H9 (cell line): ENCODE measurements around the gene FAM3B. TPM values are rescaled to one million over a fixed set of nuclear protein-coding genes. Genes with fewer than 3 reads are reported as not detected.

Experiments used
- DNase-seq: peaks from one replicate; pipeline ENCODE4 v3.0.0-alpha.2; 2017
- H2AFZ ChIP-seq: one replicate; pipeline ENCODE4 v1.6.1; 2013; ENCODE audit warnings: mild to moderate bottlenecking, low read length, control low read depth, moderate library complexity
- H2AK5ac ChIP-seq: 2 replicates; pipeline ENCODE4 v1.6.1; 2013; ENCODE audit warnings: low read length, control low read depth, mixed read lengths; ENCODE audit not compliant: insufficient read length
- H2BK120ac ChIP-seq: one replicate; pipeline ENCODE4 v1.6.1; 2013; ENCODE audit warnings: low read depth, mild to moderate bottlenecking, low read length, control low read depth, inconsistent platforms; ENCODE audit not compliant: poor library complexity, severe bottlenecking
- H2BK12ac ChIP-seq: 2 replicates; pipeline ENCODE4 v1.6.1; 2013; ENCODE audit warnings: low read length, control low read depth, mixed read lengths, low read depth; ENCODE audit not compliant: insufficient read length
- H2BK15ac ChIP-seq: 2 replicates; pipeline ENCODE4 v1.6.1; 2013; ENCODE audit warnings: low read depth, low read length, control low read depth
- H2BK20ac ChIP-seq: one replicate; pipeline ENCODE4 v1.6.1; 2013; ENCODE audit warnings: low read depth, mild to moderate bottlenecking, low read length, control low read depth, inconsistent platforms; ENCODE audit not compliant: poor library complexity, severe bottlenecking
- H2BK5ac ChIP-seq: 2 replicates; pipeline ENCODE4 v1.6.1; 2013; ENCODE audit warnings: low read length, control low read depth, mixed read lengths; ENCODE audit not compliant: insufficient read length
- H3K14ac ChIP-seq: 2 replicates; pipeline ENCODE4 v1.6.1; 2013; ENCODE audit warnings: low read length, control low read depth; ENCODE audit not compliant: insufficient read depth
- H3K18ac ChIP-seq: 2 replicates; pipeline ENCODE4 v1.6.1; 2013; ENCODE audit warnings: low read depth, mild to moderate bottlenecking, mixed read lengths, low read length, control low read depth; ENCODE audit not compliant: insufficient read length
- H3K23ac ChIP-seq: 2 replicates; pipeline ENCODE4 v1.6.1; 2013; ENCODE audit warnings: low read length, control low read depth, mixed read lengths, low read depth; ENCODE audit not compliant: insufficient read length
- H3K23me2 ChIP-seq: 2 replicates; pipeline ENCODE4 v1.6.1; 2013; ENCODE audit warnings: low read depth, mild to moderate bottlenecking, mixed read lengths, low read length, control low read depth; ENCODE audit not compliant: insufficient read length, poor library complexity, severe bottlenecking
- H3K27ac ChIP-seq: 2 replicates; pipeline ENCODE4 v1.5.1; 2013; ENCODE audit warnings: low read length, control low read depth, mixed read lengths, low read depth; ENCODE audit not compliant: insufficient read length
- H3K27me3 ChIP-seq: 2 replicates; pipeline ENCODE4 v1.6.1; 2013; ENCODE audit warnings: low read length, control low read depth, inconsistent platforms; ENCODE audit not compliant: insufficient read depth
- H3K4ac ChIP-seq: 2 replicates; pipeline ENCODE4 v1.6.1; 2013; ENCODE audit warnings: low read depth, mild to moderate bottlenecking, control low read depth, inconsistent platforms, low read length, moderate library complexity
- H3K4me1 ChIP-seq: 2 replicates; pipeline ENCODE4 v1.6.1; 2013; ENCODE audit warnings: low read length, control low read depth, inconsistent platforms; ENCODE audit not compliant: insufficient read depth
- H3K4me2 ChIP-seq: 2 replicates; pipeline ENCODE4 v1.6.1; 2013; ENCODE audit warnings: low read length, control low read depth, mixed read lengths; ENCODE audit not compliant: insufficient read length, insufficient read depth
- H3K56ac ChIP-seq: 2 replicates; pipeline ENCODE4 v1.6.1; 2013; ENCODE audit warnings: low read depth, mild to moderate bottlenecking, mixed read lengths, low read length, control low read depth; ENCODE audit not compliant: insufficient read length
- H3K79me1 ChIP-seq: 2 replicates; pipeline ENCODE4 v1.6.1; 2013; ENCODE audit warnings: low read depth, mild to moderate bottlenecking, moderate library complexity, low read length, control low read depth, inconsistent platforms; ENCODE audit not compliant: insufficient read depth, poor library complexity, severe bottlenecking
- H3K79me2 ChIP-seq: 2 replicates; pipeline ENCODE4 v1.6.1; 2013; ENCODE audit warnings: low read length, control low read depth, inconsistent platforms; ENCODE audit not compliant: insufficient read depth
- H3K9ac ChIP-seq: 2 replicates; pipeline ENCODE4 v1.6.1; 2013; ENCODE audit warnings: low read length, control low read depth, mixed read lengths; ENCODE audit not compliant: insufficient read length; ENCODE audit errors: extremely low read depth
- H3K9me3 ChIP-seq: one replicate; pipeline ENCODE4 v1.6.1; 2013; ENCODE audit warnings: low read depth, low read length, inconsistent platforms; ENCODE audit not compliant: control insufficient read depth
- H3T11ph ChIP-seq: one replicate; pipeline ENCODE4 v1.6.1; 2013; ENCODE audit warnings: mild to moderate bottlenecking, low read length, control low read depth, inconsistent platforms
- H4K20me1 ChIP-seq: one replicate; pipeline ENCODE4 v1.6.1; 2013; ENCODE audit not compliant: control insufficient read depth, insufficient read length, insufficient read depth
- H4K5ac ChIP-seq: 2 replicates; pipeline ENCODE4 v1.6.1; 2013; ENCODE audit warnings: low read depth, mild to moderate bottlenecking, mixed read lengths, low read length, control low read depth; ENCODE audit not compliant: insufficient read length
- H4K8ac ChIP-seq: replicated peaks from 2 replicates; pipeline ENCODE4 v1.6.1; 2013; ENCODE audit warnings: low read length, control low read depth, mixed read lengths, low read depth; ENCODE audit not compliant: insufficient read length
- H4K91ac ChIP-seq: 2 replicates; pipeline ENCODE4 v1.6.1; 2013; ENCODE audit warnings: low read depth, mild to moderate bottlenecking, moderate library complexity, mixed read lengths, low read length, control low read depth; ENCODE audit not compliant: insufficient read length
- H3K27ac Mint-ChIP-seq, 3 experiments: 2 replicates in 2 of 3; 3 replicates in 1 of 3; pipeline ENCODE4 v1.8.0; 2020 to 2021; ENCODE audit warnings: mixed read lengths in 3 of 3, mild to moderate bottlenecking in 1 of 3, moderate library complexity in 1 of 3
- H3K27me3 Mint-ChIP-seq: 2 replicates; pipeline ENCODE4 v1.8.0; 2021; ENCODE audit warnings: low read depth, mild to moderate bottlenecking, moderate library complexity, mixed read lengths
- H3K36me3 Mint-ChIP-seq, 3 experiments: 2 replicates in 2 of 3; 3 replicates in 1 of 3; pipeline ENCODE4 v1.8.0; 2020 to 2021; ENCODE audit warnings: low read depth in 3 of 3, mixed read lengths in 3 of 3; ENCODE audit not compliant: insufficient read depth in 1 of 3
- H3K4me1 Mint-ChIP-seq, 2 experiments: 2 replicates each; pipeline ENCODE4 v1.8.0; 2020; ENCODE audit warnings: mixed read lengths in 2 of 2
- H3K4me3 Mint-ChIP-seq, 2 experiments: 2 replicates in 1 of 2; 3 replicates in 1 of 2; pipeline ENCODE4 v1.8.0; 2020 to 2021; ENCODE audit warnings: mild to moderate bottlenecking in 2 of 2, mixed read lengths in 2 of 2, moderate library complexity in 1 of 2
- H3K9me3 Mint-ChIP-seq, 2 experiments: 2 replicates in 1 of 2; 3 replicates in 1 of 2; pipeline ENCODE4 v1.8.0; 2020; ENCODE audit warnings: mild to moderate bottlenecking in 2 of 2, mixed read lengths in 2 of 2, moderate library complexity in 1 of 2
- CTCF ChIP-seq: fragments of 200-600 bp; sonication (generic); conservative IDR thresholded peaks from 3 replicates; pipeline ENCODE4 v1.8.0; 2021; ENCODE audit warnings: antibody characterized with exemption, mild to moderate bottlenecking
- WGBS: extraction: QIAGEN DNeasy Blood & Tissue Kit; methylation state at CpG from one replicate; pipeline ENCODE4 v1.1.7; 2013; ENCODE audit warnings: missing lambda C conversion rate, low lambda C conversion rate, mixed read lengths; ENCODE audit not compliant: insufficient read length; ENCODE audit errors: extremely low coverage; 5-methylcytosine and 5-hydroxymethylcytosine counted together
- total RNA-seq: library from RNA; stranded (reverse); gene quantifications from 2 replicates; pipeline ENCODE4 v1.2.1, GENCODE V29; 2021

FAM3B gene
- total RNA-seq, 1 experiment from 2014 or later: 5.0 TPM

GRCh38 chr21:41403966-41404365, 87.4 kb downstream of the FAM3B start:
- Mint-ChIP-seq H3K36me3 (peaks cover 0 to 7% (median 0%) of the 10 kb centered on the region in 3 experiments; a peak in 1 of 7 replicates), H3K4me1 (no peaks in the 10 kb centered on the region; a peak in 1 of 4 replicates), H3K9me3 (no peaks in the 10 kb centered on the region; a peak in 1 of 5 replicates), H3K4me3 (no peak overlapping the region), H3K27me3 (peaks cover 4% of the 10 kb centered on the region), H3K27ac (no peak overlapping the region)
- Histone ChIP-seq H4K8ac (no peak overlapping the region), H4K20me1 (no peaks in the 10 kb centered on the region), H2AFZ (no peak overlapping the region), H3K4ac (no peak overlapping the region), H2AK5ac (no peak overlapping the region), H3K79me2 (no peaks in the 10 kb centered on the region), H2BK15ac (no peak overlapping the region), H3K14ac (no peak overlapping the region; the same call in 1 of the 2 replicates), H3K23me2 (no peaks in the 10 kb centered on the region), H3K23ac (no peak overlapping the region), H4K5ac (no peak overlapping the region), H2BK5ac (no peak overlapping the region), H3K9me3 (no peaks in the 10 kb centered on the region), H4K91ac (no peak overlapping the region), H3K56ac (no peak overlapping the region), H3K27me3 (no peaks in the 10 kb centered on the region), H2BK120ac (no peak overlapping the region), H3K18ac (no peak overlapping the region), H2BK12ac (no peak overlapping the region), H3K4me2 (no peak overlapping the region), H3K79me1 (no peaks in the 10 kb centered on the region), H3K27ac (no peak overlapping the region), H3T11ph (no peak overlapping the region), H2BK20ac (no peak overlapping the region), H3K4me1 (no peaks in the 10 kb centered on the region), H3K9ac (no peak overlapping the region)
- TF ChIP-seq CTCF: no peak
- DNase-seq: peak; percentile 25
- WGBS: no CpG with 5 or more reads among the region's 10 CpGs
